HepG2 (cell line): ENCODE results near the gene IGF2BP3. TPM values are rescaled to one million over a fixed set of nuclear protein-coding genes. Genes with fewer than 3 reads are reported as not detected.
A peak's percentile ranks its signal among the peaks of the same experiment; 100 is the strongest.

Source experiments
- ATAC-seq: fragments of 200-7000 bp; cut with Tn5 transposase; 3 replicates; pipeline ENCODE4 v1.9.1; 2020; ENCODE audit warnings: mild to moderate bottlenecking, moderate library complexity
- BruUV-seq: library from RNA; stranded (reverse); fragments of 400-500 nt; replicated peaks from 2 replicates; lab custom pipeline; 2021; lab: Mats Ljungman, UMichigan
- CTCF ChIA-PET: fragments of 300-600 bp; formaldehyde crosslinking; extraction: SDS; loops from one replicate; lab custom pipeline; 2021; ENCODE audit warnings: low total read pairs, inconsistent platforms, low intra/inter-chr PET ratio; lab: Yijun Ruan, JAX
- POLR2A ChIA-PET: fragments of 350-600 bp; sonication (Branson Sonifier 250); formaldehyde crosslinking; loops from one replicate; lab custom pipeline; 2020; ENCODE audit warnings: antibody characterized with exemption, inconsistent platforms; lab: Yijun Ruan, JAX
- DNase-seq: peaks from one replicate; pipeline ENCODE4 v3.0.0-alpha.2; 2015; ENCODE audit warnings: low spot score
- FAIRE-seq: peaks from 3 replicates; lab custom pipeline; 2011; peaks lifted over from hg19 to GRCh38; lab: Jason Lieb, UNC
- H2AFZ ChIP-seq: one replicate; pipeline ENCODE4 v1.6.1; 2011; ENCODE audit warnings: low read length, inconsistent platforms
- H3K27ac ChIP-seq: fragments of 300-600 bp; 3 replicates; pipeline ENCODE4 v1.8.0; 2011; ENCODE audit warnings: mixed run types, mild to moderate bottlenecking, mixed read lengths, low read length, inconsistent platforms; ENCODE audit not compliant: insufficient read depth; ENCODE audit errors: extremely low read length
- H3K27me3 ChIP-seq, 2 experiments: fragments of 200-600 bp in 1 of 2; 2 replicates in 1 of 2; 3 replicates in 1 of 2; pipeline versions ENCODE4 v1.6.0 to v1.8.0; 2011; ENCODE audit warnings: low read length in 2 of 2, mild to moderate bottlenecking in 2 of 2, moderate library complexity in 2 of 2, inconsistent platforms in 1 of 2; ENCODE audit not compliant: insufficient read depth in 2 of 2, control insufficient read depth in 1 of 2
- H3K36me3 ChIP-seq, 2 experiments: fragments of 200-600 bp in 1 of 2; replicated peaks in 1 of 2; 2 replicates in 1 of 2; 3 replicates in 1 of 2; pipeline versions ENCODE4 v1.5.1 to v1.8.0; 2011; ENCODE audit warnings: low read length in 2 of 2, inconsistent platforms in 1 of 2; ENCODE audit not compliant: insufficient read depth in 2 of 2, control insufficient read depth in 1 of 2
- H3K4me1 ChIP-seq: 2 replicates; pipeline ENCODE4 v1.5.1; 2012; ENCODE audit warnings: low read length, inconsistent platforms; ENCODE audit not compliant: insufficient read depth
- H3K4me2 ChIP-seq: 2 replicates; pipeline ENCODE4 v1.6.0; 2011; ENCODE audit warnings: low read depth, low read length, inconsistent platforms
- H3K4me3 ChIP-seq, 3 experiments: fragments of 200-600 bp in 1 of 3; sonication (generic), shearing (Covaris generic) in 1 of 3; replicated peaks in 1 of 3; 2 replicates each; pipeline ENCODE4 v1.5.1; 2011 to 2016; ENCODE audit warnings: low read length in 3 of 3, inconsistent platforms in 2 of 3, low read depth in 2 of 3, mild to moderate bottlenecking in 2 of 3, control low read depth in 1 of 3, mixed read lengths in 1 of 3; ENCODE audit not compliant: insufficient read depth in 1 of 3
- H3K79me2 ChIP-seq: one replicate; pipeline ENCODE4 v1.6.1; 2011; ENCODE audit warnings: low read length, inconsistent platforms; ENCODE audit not compliant: insufficient read depth
- H3K9ac ChIP-seq: 2 replicates; pipeline ENCODE4 v1.6.0; 2011; ENCODE audit warnings: mild to moderate bottlenecking, low read depth, low read length, inconsistent platforms; ENCODE audit not compliant: insufficient read depth
- H3K9me3 ChIP-seq: 2 replicates; pipeline ENCODE4 v1.5.1; 2012; ENCODE audit warnings: mild to moderate bottlenecking, low read length
- H4K20me1 ChIP-seq: 2 replicates; pipeline ENCODE4 v1.6.0; 2011; ENCODE audit warnings: inconsistent platforms, mild to moderate bottlenecking, low read length, moderate library complexity; ENCODE audit not compliant: insufficient read depth
- FOXK2 ChIP-seq: fragments of 450-650 bp; IDR thresholded peaks from 2 replicates; pipeline ENCODE4 v1.6.1; 2016
- HMGA1 ChIP-seq: sonication (generic); formaldehyde crosslinking; conservative IDR thresholded peaks from 2 replicates; pipeline ENCODE4 v1.4.0; 2020; ENCODE audit warnings: missing genetic modification reagents
- KLF13 ChIP-seq: sonication (generic); formaldehyde crosslinking; IDR thresholded peaks from 2 replicates; pipeline ENCODE4 v1.4.0; 2020; ENCODE audit warnings: mild to moderate bottlenecking, missing genetic modification reagents
- KLF16 ChIP-seq, 2 experiments: sonication (generic) in 1 of 2; formaldehyde crosslinking in 1 of 2; IDR thresholded peaks; 2 replicates each; pipeline versions ENCODE4 v1.6.1 to v1.8.0; 2016 to 2023; ENCODE audit warnings: missing genetic modification reagents in 2 of 2, missing compliant biosample characterization in 1 of 2
- MAF1 ChIP-seq: sonication (generic); formaldehyde crosslinking; IDR thresholded peaks from 2 replicates; pipeline ENCODE4 v1.5.0; 2020; ENCODE audit warnings: missing genetic modification reagents, borderline replicate concordance
- NCOA5 ChIP-seq: sonication (generic); formaldehyde crosslinking; IDR thresholded peaks from 2 replicates; pipeline ENCODE4 v1.4.0; 2020; ENCODE audit warnings: missing genetic modification reagents
- ZC3H13 ChIP-seq: sonication (generic); formaldehyde crosslinking; IDR thresholded peaks from 2 replicates; pipeline ENCODE4 v1.8.1; 2023; ENCODE audit warnings: mild to moderate bottlenecking, missing genetic modification reagents, moderate library complexity
- ZNF343 ChIP-seq: sonication (generic); formaldehyde crosslinking; IDR thresholded peaks from 2 replicates; pipeline ENCODE4 v1.4.0; 2020; ENCODE audit warnings: mild to moderate bottlenecking, missing genetic modification reagents
- WGBS: methylation state at CpG from one replicate; pipeline ENCODE4 v1.1.6; 2017; ENCODE audit warnings: low lambda C conversion rate; 5-methylcytosine and 5-hydroxymethylcytosine counted together
- in situ Hi-C: cut with HindIII; loops from 2 replicates; pipeline ENCODE4 v1.10.0; 2017; ENCODE audit warnings: low pct_unique_long_range_greater_than_20kb; ENCODE audit not compliant: extremely low pct_ligation_motif_present
- intact Hi-C: fragments of 100-400 bp; cut with micrococcal nuclease; formaldehyde crosslinking; loops from one replicate; pipeline ENCODE4 v1.10.0; 2022; ENCODE audit not compliant: unreplicated experiment
- polyA plus RNA-seq, 8 experiments: library from polyadenylated mRNA; depleted of rRNA in 3 of 8; stranded (reverse) in 7 of 8; unstranded in 1 of 8; fragments of >200 nt; fragmentation: Illumina TruSeq in 4 of 8; extraction: Trizol in 4 of 8; gene quantifications; 2 replicates each; pipeline versions ENCODE4 v1.2.1 to v1.2.3, GENCODE V29; 2011 to 2016; ENCODE audit warnings: low read depth in 4 of 8, missing spikeins in 1 of 8, mixed read lengths in 1 of 8; ENCODE audit not compliant: insufficient read depth in 1 of 8
- total RNA-seq, 5 experiments: library from RNA; depleted of rRNA; stranded (reverse); fragments of >200 nt; fragmentation: Illumina TruSeq; extraction: Trizol; gene quantifications; 2 replicates each; pipeline ENCODE4 v1.2.3, GENCODE V29; 2016; ENCODE audit warnings: low read depth in 1 of 5
- TF ChIP-seq, protein P1 (sequence below): sonication (generic); formaldehyde crosslinking; IDR thresholded peaks from 2 replicates; pipeline ENCODE4 v1.4.0; 2020; ENCODE audit warnings: missing genetic modification reagents
- TF ChIP-seq, protein P2 (sequence below): sonication (generic); formaldehyde crosslinking; IDR thresholded peaks from 2 replicates; pipeline ENCODE4 v1.4.0; 2020; ENCODE audit warnings: missing genetic modification reagents, borderline replicate concordance

IGF2BP3 gene
- total and polyA plus RNA-seq, 2 of the 13 experiments (the other 11 are each of a cell fraction or from before 2014, with no cell fraction given), result 37.7 to 39.5 TPM

DNA sequence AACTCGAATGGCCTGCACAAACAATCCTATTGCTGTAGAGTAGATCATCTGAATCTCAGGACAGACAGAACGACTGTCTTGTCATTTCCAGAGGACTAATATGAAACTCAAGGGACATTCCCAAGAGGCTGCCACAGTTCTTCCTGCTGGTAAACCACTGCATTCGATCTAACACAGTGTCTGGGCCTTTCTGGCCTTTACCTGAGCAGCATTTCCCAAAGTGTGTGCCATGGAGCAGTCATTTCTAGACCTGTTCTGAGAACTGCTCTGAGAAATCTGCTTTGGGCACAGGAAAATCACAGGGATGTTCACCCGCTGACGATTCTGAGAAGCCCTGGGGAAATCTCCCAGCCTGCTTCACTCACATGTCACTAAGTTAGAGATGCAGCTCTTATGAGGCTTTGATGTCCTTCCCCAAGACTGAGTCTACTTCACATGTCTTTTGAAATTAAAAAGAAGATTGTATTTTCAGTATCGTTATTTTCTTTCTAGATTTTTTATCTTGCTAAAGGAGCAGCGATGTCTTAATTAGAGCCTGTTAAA lies 205.3 kb downstream of the IGF2BP3 start:
- ATAC-seq (no peak), FAIRE-seq (no peak), DNase-seq (no peak)
- no peaks in the 10 kb centered on the region for H3K36me3 ChIP-seq
- in situ Hi-C loops (loop anchor here (25.0 kb wide), 1 partner anchor 447 kb away; the partner anchor contains the start of gene STK31), intact Hi-C loops (loop anchor here (10.0 kb wide), 1 partner anchor 160 kb away; the partner anchor contains the start of gene KLHL7)
- 22% methylated on average over 6 of the region's 7 CpGs for WGBS
- H2AFZ ChIP-seq, result peak overlapping the region; percentile 8
- H3K27me3 ChIP-seq, result peaks cover 2 to 14% of the 10 kb centered on the region in 2 experiments; a peak in 2 of 5 replicates
- no peak overlapping the region for H3K4me3 ChIP-seq
- no peaks in the 10 kb centered on the region for H3K9me3 ChIP-seq
- ChIA-PET CTCF (no interaction called here), POLR2A (no interaction called here)
- peak overlapping the region; percentile 13; the same call in 1 of the 2 replicates for H3K4me2 ChIP-seq
- H4K20me1 ChIP-seq, result no peaks in the 10 kb centered on the region
- H3K4me1 ChIP-seq, result no peaks in the 10 kb centered on the region; the same call in 1 of the 2 replicates
- no peak overlapping the region for H3K27ac ChIP-seq
- no TSS peak for BruUV-seq
- no peak for TF ChIP-seq ZNF343 (CRISPR knock-in tag)
- no peak for TF ChIP-seq ZC3H13 (CRISPR knock-in tag)
- TF ChIP-seq KLF16 (CRISPR knock-in tag; IDR thresholded peaks at IDR 0.05), result no peak
- no peak for TF ChIP-seq NCOA5 (CRISPR knock-in tag)
- no peak for TF ChIP-seq MAF1 (CRISPR knock-in tag)
- no peak for TF ChIP-seq HMGA1
- TF ChIP-seq, protein P1, sequence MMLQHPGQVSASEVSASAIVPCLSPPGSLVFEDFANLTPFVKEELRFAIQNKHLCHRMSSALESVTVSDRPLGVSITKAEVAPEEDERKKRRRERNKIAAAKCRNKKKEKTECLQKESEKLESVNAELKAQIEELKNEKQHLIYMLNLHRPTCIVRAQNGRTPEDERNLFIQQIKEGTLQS, result no peak
- no peak for TF ChIP-seq KLF13
- TF ChIP-seq, protein P2, sequence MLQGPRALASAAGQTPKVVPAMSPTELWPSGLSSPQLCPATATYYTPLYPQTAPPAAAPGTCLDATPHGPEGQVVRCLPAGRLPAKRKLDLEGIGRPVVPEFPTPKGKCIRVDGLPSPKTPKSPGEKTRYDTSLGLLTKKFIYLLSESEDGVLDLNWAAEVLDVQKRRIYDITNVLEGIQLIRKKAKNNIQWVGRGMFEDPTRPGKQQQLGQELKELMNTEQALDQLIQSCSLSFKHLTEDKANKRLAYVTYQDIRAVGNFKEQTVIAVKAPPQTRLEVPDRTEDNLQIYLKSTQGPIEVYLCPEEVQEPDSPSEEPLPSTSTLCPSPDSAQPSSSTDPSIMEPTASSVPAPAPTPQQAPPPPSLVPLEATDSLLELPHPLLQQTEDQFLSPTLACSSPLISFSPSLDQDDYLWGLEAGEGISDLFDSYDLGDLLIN, result no peak
- no peak for TF ChIP-seq FOXK2
- H3K9ac ChIP-seq, result no peak overlapping the region
- H3K79me2 ChIP-seq, result no peaks in the 10 kb centered on the region
